Endothelial cell of umbilical vein (primary cell): ENCODE data around the gene CEP57. TPM values are rescaled to one million over a fixed set of nuclear protein-coding genes. Genes with fewer than 3 reads are reported as not detected.
A peak's percentile ranks its signal among the peaks of the same experiment; 100 is the strongest.

Source experiments
- BruUV-seq: library from RNA; stranded (reverse); fragments of 400-500 nt; replicated peaks from 2 replicates; lab custom pipeline; 2021; lab: Mats Ljungman, UMichigan
- CTCF ChIA-PET: fragments of 300-600, 350-600 bp; sonication (Branson Sonifier 250); formaldehyde crosslinking; loops from one replicate; lab custom pipeline; 2021; ENCODE audit warnings: antibody characterized with exemption, inconsistent platforms; lab: Charles Lee
- POLR2A ChIA-PET: fragments of 300-600, 350-600 bp; sonication (Branson Sonifier 250); formaldehyde crosslinking; loops from one replicate; lab custom pipeline; 2021; ENCODE audit warnings: antibody characterized with exemption, inconsistent platforms; lab: Charles Lee
- DNase-seq: peaks from one replicate; pipeline ENCODE4 v3.0.0-alpha.2; 2011; ENCODE audit warnings: low read depth, low spot score
- FAIRE-seq: peaks from 2 replicates; lab custom pipeline; 2011; peaks lifted over from hg19 to GRCh38; lab: Jason Lieb, UNC
- H2AFZ ChIP-seq: 2 replicates; pipeline ENCODE4 v1.6.0; 2012; ENCODE audit warnings: low read depth, low read length, control low read depth, inconsistent platforms
- H3K27ac ChIP-seq: 2 replicates; pipeline ENCODE4 v1.5.1; 2011; ENCODE audit warnings: low read depth, mild to moderate bottlenecking, control low read depth, low read length, moderate library complexity; ENCODE audit not compliant: insufficient read depth
- H3K27me3 ChIP-seq, 2 experiments: 2 replicates each; pipeline versions ENCODE4 v1.6.0 to v1.6.1; 2011; ENCODE audit warnings: low read length in 2 of 2, mixed read lengths in 1 of 2; ENCODE audit not compliant: control insufficient read depth in 2 of 2, insufficient read depth in 2 of 2
- H3K36me3 ChIP-seq, 2 experiments: 2 replicates in 1 of 2; 3 replicates in 1 of 2; pipeline ENCODE4 v1.5.1; 2011; ENCODE audit warnings: low read length in 2 of 2, mild to moderate bottlenecking in 1 of 2, moderate library complexity in 1 of 2; ENCODE audit not compliant: control insufficient read depth in 2 of 2, insufficient read depth in 2 of 2; ENCODE audit errors: extremely low read depth in 1 of 2
- H3K4me1 ChIP-seq: 3 replicates; pipeline ENCODE4 v1.5.1; 2011; ENCODE audit warnings: mild to moderate bottlenecking, low read length; ENCODE audit not compliant: control insufficient read depth, insufficient read depth; ENCODE audit errors: extremely low read depth
- H3K4me2 ChIP-seq: 2 replicates; pipeline ENCODE4 v1.6.1; 2011; ENCODE audit warnings: low read length, control low read depth, mixed read lengths; ENCODE audit not compliant: insufficient read depth
- H3K4me3 ChIP-seq, 3 experiments: fragments of 200-600 bp in 1 of 3; sonication (generic), shearing (Covaris generic) in 1 of 3; replicated peaks in 1 of 3; 2 replicates each; pipeline ENCODE4 v1.5.1; 2011 to 2016; ENCODE audit warnings: control low read depth in 3 of 3, low read length in 3 of 3, mild to moderate bottlenecking in 2 of 3, inconsistent platforms in 1 of 3, low read depth in 1 of 3, moderate library complexity in 1 of 3; ENCODE audit not compliant: insufficient read depth in 1 of 3
- H3K79me2 ChIP-seq: 2 replicates; pipeline ENCODE4 v1.6.0; 2012; ENCODE audit warnings: low read length, inconsistent platforms; ENCODE audit not compliant: control insufficient read depth, insufficient read depth
- H3K9ac ChIP-seq: replicated peaks from 2 replicates; pipeline ENCODE3; 2011; ENCODE audit warnings: low read length, control low read depth; ENCODE audit not compliant: insufficient read depth; ENCODE audit errors: extremely low read depth
- H3K9me1 ChIP-seq: replicated peaks from 3 replicates; pipeline ENCODE4 v1.6.0; 2011; ENCODE audit warnings: mild to moderate bottlenecking, low read length; ENCODE audit not compliant: control insufficient read depth, insufficient read depth; ENCODE audit errors: extremely low read depth
- H3K9me3 ChIP-seq: replicated peaks from 2 replicates; pipeline ENCODE4 v1.5.1; 2012; ENCODE audit warnings: low read length, inconsistent platforms; ENCODE audit not compliant: control insufficient read depth, insufficient read depth
- H4K20me1 ChIP-seq: replicated peaks from 2 replicates; pipeline ENCODE3; 2011; ENCODE audit warnings: mild to moderate bottlenecking, low read length; ENCODE audit not compliant: control insufficient read depth, insufficient read depth; ENCODE audit errors: extremely low read depth
- EZH2 ChIP-seq: IDR thresholded peaks from 2 replicates; pipeline ENCODE4 v1.6.1; 2012; ENCODE audit warnings: borderline replicate concordance, low read depth, mild to moderate bottlenecking, moderate library complexity, low read length, inconsistent platforms; ENCODE audit not compliant: severe bottlenecking
- GATA2 ChIP-seq: IDR thresholded peaks from 2 replicates; pipeline ENCODE4 v1.7.0; 2011; ENCODE audit warnings: low read depth, mild to moderate bottlenecking, moderate library complexity, mixed read lengths, low read length; ENCODE audit not compliant: insufficient read length, insufficient read depth
- MAX ChIP-seq: IDR thresholded peaks from 2 replicates; pipeline ENCODE4 v1.6.1; 2011; ENCODE audit not compliant: insufficient read depth, insufficient read length
- MYC ChIP-seq: IDR thresholded peaks from one replicate; pipeline ENCODE4 v1.6.1; 2011; ENCODE audit warnings: mild to moderate bottlenecking, low read depth, low read length
- POLR2A ChIP-seq: IDR thresholded peaks from 2 replicates; pipeline ENCODE4 v1.6.1; 2012; ENCODE audit warnings: low read depth, mild to moderate bottlenecking, control low read depth, low read length
- dilution Hi-C: fragments of 300-500 bp; cut with MboI; formaldehyde crosslinking; loops from one replicate; pipeline ENCODE4 v1.15.0; 2019; ENCODE audit warnings: low sequenced_read_pairs; ENCODE audit not compliant: extremely low pct_ligation_motif_present
- intact Hi-C: fragments of 100-400 bp; cut with micrococcal nuclease; formaldehyde crosslinking; loops from one replicate; pipeline ENCODE4 v1.10.0; 2022
- polyA plus RNA-seq, 4 experiments: library from polyadenylated mRNA; depleted of rRNA in 3 of 4; stranded (reverse) in 3 of 4; unstranded in 1 of 4; fragments of >200 nt; gene quantifications; 2 replicates each; pipeline versions ENCODE4 v1.2.1 to v1.2.3, GENCODE V29; 2011 to 2012; ENCODE audit warnings: missing spikeins in 1 of 4
- total RNA-seq: library from RNA; stranded (reverse); gene quantifications from 2 replicates; pipeline ENCODE4 v1.2.3, GENCODE V29; 2021
- TF ChIP-seq, protein P1 (sequence below), 2 donors: IDR thresholded peaks; 1 replicate in 1 of 2; 2 replicates in 1 of 2; pipeline ENCODE4 v1.5.1; 2011; ENCODE audit warnings: low read length in 2 of 2, mild to moderate bottlenecking in 2 of 2, moderate library complexity in 2 of 2, control low read depth in 1 of 2, inconsistent platforms in 1 of 2, low read depth in 1 of 2; ENCODE audit not compliant: insufficient read depth in 1 of 2; ENCODE audit errors: extremely low read depth in 1 of 2

The CEP57 gene
- total and polyA plus RNA-seq, 2 donors (not counting 3 experiments of a cell fraction or from before 2014, with no cell fraction given): 16.0 to 35.2 TPM

DNA sequence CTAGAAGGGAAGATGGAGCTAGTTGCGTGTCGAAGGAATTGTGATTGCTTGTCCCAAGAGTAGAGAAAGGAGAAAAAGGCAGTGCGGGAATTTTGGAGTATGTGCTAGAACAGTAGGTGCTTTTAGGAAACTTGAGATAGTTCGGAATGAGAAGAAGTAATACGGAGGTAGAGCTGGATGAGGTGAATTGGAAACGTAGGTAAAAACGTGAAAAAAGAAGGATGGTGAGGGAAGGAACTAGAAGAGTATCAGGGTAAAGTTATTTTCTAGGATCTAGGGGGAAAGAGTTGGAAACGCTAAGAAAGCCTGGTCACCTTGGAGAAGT lies 1.4 kb downstream of the CEP57 start:
- Histone ChIP-seq H3K4me1 (peaks cover 21% of the 10 kb centered on the region), H3K79me2 (peaks cover 60% of the 10 kb centered on the region), H4K20me1 (no peaks in the 10 kb centered on the region), H2AFZ (no peak overlapping the region), H3K9ac (peak overlapping the region; percentile 88), H3K9me3 (no peaks in the 10 kb centered on the region), H3K27ac (no peak overlapping the region), H3K4me3 (peak overlapping the region in 2 of 3 experiments; percentile 75 to 85), H3K4me2 (peak overlapping the region; percentile 87), H3K9me1 (no peaks in the 10 kb centered on the region), H3K27me3 (no peaks in the 10 kb centered on the region), H3K36me3 (no peaks in the 10 kb centered on the region)
- POLR2A ChIA-PET: interaction anchor here (0.6 kb wide), 1 partner anchor 135 kb away, joined by 5 read pairs; no protein-coding TSS in a partner anchor
- dilution Hi-C loops: no loop called here
- TF ChIP-seq MYC (no peak), POLR2A (no peak), MAX (no peak), GATA2 (no peak), EZH2 (no peak)
- TF ChIP-seq, protein P1, sequence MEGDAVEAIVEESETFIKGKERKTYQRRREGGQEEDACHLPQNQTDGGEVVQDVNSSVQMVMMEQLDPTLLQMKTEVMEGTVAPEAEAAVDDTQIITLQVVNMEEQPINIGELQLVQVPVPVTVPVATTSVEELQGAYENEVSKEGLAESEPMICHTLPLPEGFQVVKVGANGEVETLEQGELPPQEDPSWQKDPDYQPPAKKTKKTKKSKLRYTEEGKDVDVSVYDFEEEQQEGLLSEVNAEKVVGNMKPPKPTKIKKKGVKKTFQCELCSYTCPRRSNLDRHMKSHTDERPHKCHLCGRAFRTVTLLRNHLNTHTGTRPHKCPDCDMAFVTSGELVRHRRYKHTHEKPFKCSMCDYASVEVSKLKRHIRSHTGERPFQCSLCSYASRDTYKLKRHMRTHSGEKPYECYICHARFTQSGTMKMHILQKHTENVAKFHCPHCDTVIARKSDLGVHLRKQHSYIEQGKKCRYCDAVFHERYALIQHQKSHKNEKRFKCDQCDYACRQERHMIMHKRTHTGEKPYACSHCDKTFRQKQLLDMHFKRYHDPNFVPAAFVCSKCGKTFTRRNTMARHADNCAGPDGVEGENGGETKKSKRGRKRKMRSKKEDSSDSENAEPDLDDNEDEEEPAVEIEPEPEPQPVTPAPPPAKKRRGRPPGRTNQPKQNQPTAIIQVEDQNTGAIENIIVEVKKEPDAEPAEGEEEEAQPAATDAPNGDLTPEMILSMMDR (IDR thresholded peaks at IDR 0.05; ENCODE audit: extremely low read depth in 1 of 2, insufficient read depth in 1 of 2, low read depth in 1 of 2, low read length in 2 of 2): no peak
- DNase-seq: no peak
- intact Hi-C loops: loop anchor here (2.0 kb wide), 1 partner anchor 133 kb away; the partner anchor contains the start of gene MTMR2
- no peak for FAIRE-seq
- BruUV-seq: no TSS peak
- CTCF ChIA-PET: interaction anchor here (1.1 to 7.1 kb wide), 5 partner anchors 8 to 603 kb away, joined by 3 to 40 read pairs (median 5); partner anchors contain the start of gene MAML2
